Activated effector memory CD4-positive, alpha-beta T cell treated with anti-CD3 and anti-CD28 coated beads, Interleukin-2, amount 50 U/mL, for 16 hours (primary cell): ENCODE measurements around the gene RPEL1.

Experiments
- DNase-seq: peaks from one replicate; pipeline ENCODE4 v3.0.0-alpha.2; 2020

Gene RPEL1

GRCh38 chr10:103281753-103282152 is 36.1 kb downstream of the RPEL1 start:
- DNase-seq, result no peak

GRCh38 chr10:103282961-103283360 is 37.3 kb downstream of the RPEL1 start:
- DNase-seq, result no peak

- DNase-seq, result no peak
Observed at GRCh38 chr10:103284170-103284569, 38.5 kb downstream of the RPEL1 start.

GRCh38 chr10:103287992-103288391 is 42.3 kb downstream of the RPEL1 start:
- DNase-seq, result no peak

- DNase-seq, result no peak
Observed at GRCh38 chr10:103291588-103291987, 45.9 kb downstream of the RPEL1 start.

- no peak for DNase-seq
Observed at GRCh38 chr10:103295374-103296015, 49.8 kb downstream of the RPEL1 start.
